ENCODE results near the gene JAML.

Gene JAML

GRCh38 chr11:118243993-118244762, 19.4 kb upstream of the JAML start:
- Histone ChIP-seq H3K27ac (no peak overlapping the region), H3K9me3 (no peaks in the 10 kb centered on the region)
- intact Hi-C loops (cut with DNase I; ENCODE audit: low total_unique reads), result no loop called here

DNA sequence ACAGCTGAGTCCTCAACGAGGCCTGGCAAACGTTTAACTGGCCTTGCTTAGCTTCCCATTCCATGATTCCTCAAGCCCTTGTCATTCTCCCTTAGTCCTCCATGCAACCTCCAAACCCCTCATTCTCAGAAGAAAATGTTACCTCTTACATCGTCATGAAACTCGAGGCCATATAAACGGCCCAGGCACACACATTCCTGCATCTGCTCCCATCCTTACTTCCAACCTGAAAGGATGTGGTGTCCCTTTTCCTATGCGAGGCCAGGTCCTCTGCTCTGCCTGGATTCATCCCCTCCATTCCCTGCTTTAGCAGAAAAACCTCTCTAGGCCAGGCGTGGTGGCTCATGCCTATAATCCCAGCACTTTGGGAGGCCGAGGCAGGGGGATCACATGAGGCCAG, 18.4 kb upstream of the JAML start:
- H3K27ac ChIP-seq, result no peak overlapping the region
- TF ChIP-seq, protein P1, sequence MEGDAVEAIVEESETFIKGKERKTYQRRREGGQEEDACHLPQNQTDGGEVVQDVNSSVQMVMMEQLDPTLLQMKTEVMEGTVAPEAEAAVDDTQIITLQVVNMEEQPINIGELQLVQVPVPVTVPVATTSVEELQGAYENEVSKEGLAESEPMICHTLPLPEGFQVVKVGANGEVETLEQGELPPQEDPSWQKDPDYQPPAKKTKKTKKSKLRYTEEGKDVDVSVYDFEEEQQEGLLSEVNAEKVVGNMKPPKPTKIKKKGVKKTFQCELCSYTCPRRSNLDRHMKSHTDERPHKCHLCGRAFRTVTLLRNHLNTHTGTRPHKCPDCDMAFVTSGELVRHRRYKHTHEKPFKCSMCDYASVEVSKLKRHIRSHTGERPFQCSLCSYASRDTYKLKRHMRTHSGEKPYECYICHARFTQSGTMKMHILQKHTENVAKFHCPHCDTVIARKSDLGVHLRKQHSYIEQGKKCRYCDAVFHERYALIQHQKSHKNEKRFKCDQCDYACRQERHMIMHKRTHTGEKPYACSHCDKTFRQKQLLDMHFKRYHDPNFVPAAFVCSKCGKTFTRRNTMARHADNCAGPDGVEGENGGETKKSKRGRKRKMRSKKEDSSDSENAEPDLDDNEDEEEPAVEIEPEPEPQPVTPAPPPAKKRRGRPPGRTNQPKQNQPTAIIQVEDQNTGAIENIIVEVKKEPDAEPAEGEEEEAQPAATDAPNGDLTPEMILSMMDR (IDR thresholded peaks at IDR 0.05), result no peak
- H3K27me3 ChIP-seq, result peaks cover 0 to 6% of the 10 kb centered on the region in 2 donors
- no peak overlapping the region for H3K4me3 ChIP-seq
- no peaks in the 10 kb centered on the region for H3K36me3 ChIP-seq
- intact Hi-C loops (cut with DNase I; ENCODE audit: low total_unique reads), result no loop called here
- DNase-seq, result no peak
- no peaks in the 10 kb centered on the region for H3K9me3 ChIP-seq
- H3K4me1 ChIP-seq, result peaks cover 0 to 4% (median 0%) of the 10 kb centered on the region in 4 donors

More at GRCh38 chr11:118243993-118244762, 19.4 kb upstream of the JAML start:
- TF ChIP-seq, protein P1 (IDR thresholded peaks at IDR 0.05), result no peak
- Histone ChIP-seq H3K27me3 (peaks cover 0 to 6% of the 10 kb centered on the region in 2 donors), H3K36me3 (no peaks in the 10 kb centered on the region), H3K4me1 (peaks cover 0 to 4% (median 0%) of the 10 kb centered on the region in 4 donors), H3K4me3 (no peak overlapping the region)
- DNase-seq, result no peak

GRCh38 chr11:118241764-118242098, 16.9 kb upstream of the JAML start:
- peaks cover 0 to 3% of the 10 kb centered on the region in 2 donors for H3K27me3 ChIP-seq
- no peak overlapping the region for H3K27ac ChIP-seq
- TF ChIP-seq, protein P1 (IDR thresholded peaks at IDR 0.05), result no peak
- DNase-seq, result no peak
- intact Hi-C loops (cut with DNase I; ENCODE audit: low total_unique reads), result no loop called here
- H3K4me1 ChIP-seq, result peaks cover 0 to 4% (median 0%) of the 10 kb centered on the region in 4 donors
- H3K9me3 ChIP-seq, result no peaks in the 10 kb centered on the region
- no peak overlapping the region for H3K4me3 ChIP-seq
- no peaks in the 10 kb centered on the region for H3K36me3 ChIP-seq

DNA sequence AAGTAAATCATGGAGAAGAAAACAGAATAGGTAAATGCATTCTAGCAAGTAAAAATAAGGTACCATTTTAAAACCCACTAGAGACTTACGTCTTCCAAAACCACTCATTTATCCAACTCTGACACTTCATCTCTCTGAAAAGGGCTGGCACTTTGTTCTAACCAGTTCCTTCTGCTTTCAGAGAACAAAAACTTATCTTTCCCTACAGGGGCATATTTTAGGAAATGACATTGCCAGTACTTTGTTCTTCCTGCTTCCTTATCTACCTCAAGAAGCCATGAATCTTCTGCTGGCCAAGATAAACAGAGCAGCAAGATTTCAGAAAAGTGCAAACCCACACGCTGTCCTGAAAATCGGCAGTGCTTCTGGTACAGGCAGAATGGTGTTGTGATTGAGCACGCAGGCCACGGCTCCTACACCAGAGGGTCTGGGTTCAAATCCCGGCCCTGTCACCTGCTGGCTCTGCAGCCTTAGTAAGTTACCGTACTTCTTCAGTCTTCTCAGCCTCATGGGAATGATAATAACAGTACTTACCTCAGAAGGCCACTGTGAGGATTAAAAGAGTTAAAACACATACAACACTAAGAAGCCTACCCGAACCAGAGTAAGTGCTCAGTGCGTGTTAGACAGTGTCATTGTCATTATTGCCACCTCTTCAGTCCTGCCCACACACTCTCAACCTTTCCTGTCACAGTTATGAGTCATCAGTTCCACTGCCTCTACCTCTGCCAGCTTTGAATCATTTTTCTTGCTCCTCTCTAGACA, 16.4 kb upstream of the JAML start:
- TF ChIP-seq, protein P1 (IDR thresholded peaks at IDR 0.05), result no peak
- no peak overlapping the region for H3K27ac ChIP-seq
- H3K36me3 ChIP-seq, result no peaks in the 10 kb centered on the region
- H3K4me3 ChIP-seq, result no peak overlapping the region
- H3K4me1 ChIP-seq, result peaks cover 0 to 4% (median 0%) of the 10 kb centered on the region in 4 donors
- intact Hi-C loops (cut with DNase I; ENCODE audit: low total_unique reads), result no loop called here
- no peak for DNase-seq
- H3K27me3 ChIP-seq, result peaks cover 0 to 3% of the 10 kb centered on the region in 2 donors
- H3K9me3 ChIP-seq, result no peaks in the 10 kb centered on the region

DNA sequence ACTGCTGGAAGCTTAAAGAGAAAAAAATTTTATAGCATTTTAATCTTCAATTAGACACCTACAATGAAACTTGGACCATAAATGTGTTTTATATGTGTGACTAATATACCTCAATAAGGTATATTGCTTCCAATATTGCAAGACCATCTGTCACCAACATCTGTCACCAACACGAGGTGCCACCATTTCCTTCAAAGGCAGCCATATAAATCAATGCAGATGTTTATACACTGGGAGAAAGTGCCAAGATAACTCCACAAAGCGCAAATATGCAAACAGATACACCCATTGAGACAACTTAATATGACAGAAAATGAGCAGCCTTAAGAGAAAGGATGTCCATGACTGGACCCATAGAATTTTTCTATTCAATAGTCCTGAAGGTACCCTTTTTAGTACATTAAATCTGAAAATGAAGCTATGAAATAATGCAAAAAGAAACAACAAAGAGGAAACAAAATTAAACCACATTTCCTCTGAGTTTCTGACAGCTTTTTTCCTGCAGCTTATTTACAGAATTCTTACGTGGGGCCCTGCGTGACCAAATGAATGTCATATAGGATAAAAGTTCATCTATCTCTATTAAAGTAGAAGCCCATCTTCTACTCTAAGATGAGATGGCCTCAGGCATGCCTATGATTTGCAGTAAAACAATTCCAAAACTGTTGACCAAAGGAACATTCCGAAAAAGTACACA, 14.8 kb upstream of the JAML start:
- TF ChIP-seq, protein P1 (IDR thresholded peaks at IDR 0.05), result no peak
- intact Hi-C loops (cut with DNase I; ENCODE audit: low total_unique reads), result no loop called here
- no peaks in the 10 kb centered on the region for H3K36me3 ChIP-seq
- no peak overlapping the region for H3K4me3 ChIP-seq
- H3K27ac ChIP-seq, result no peak overlapping the region
- peaks cover 0 to 3% of the 10 kb centered on the region in 2 donors for H3K27me3 ChIP-seq
- H3K4me1 ChIP-seq, result peaks cover 0 to 4% (median 0%) of the 10 kb centered on the region in 4 donors
- H3K9me3 ChIP-seq, result no peaks in the 10 kb centered on the region
- DNase-seq, result no peak
